ENCODE results near the gene MXD3.
A peak's percentile ranks its signal among the peaks of the same experiment; 100 is the strongest.

MXD3 gene

GRCh38 chr5:177302354-177303110, 9.2 kb downstream of the MXD3 start:
- no peak for DNase-seq

GRCh38 chr5:177301503-177302165, 10.1 kb downstream of the MXD3 start:
- DNase-seq: no peak

- no peak for DNase-seq
These were observed 10.7 kb downstream of the MXD3 start for GRCh38 chr5:177300951-177301350.

GRCh38 chr5:177300236-177300880, 11.3 kb downstream of the MXD3 start:
- DNase-seq: peak; percentile 31

GRCh38 chr5:177299697-177300096, 12.0 kb downstream of the MXD3 start:
- no peak for DNase-seq

GRCh38 chr5:177297922-177298321, 13.8 kb downstream of the MXD3 start:
- no peak for DNase-seq

GRCh38 chr5:177296581-177296980, 15.1 kb downstream of the MXD3 start:
- no peak for DNase-seq

- no peak for DNase-seq
These were observed 15.8 kb downstream of the MXD3 start for GRCh38 chr5:177295924-177296323.

- no peak for DNase-seq
These were observed 17.1 kb downstream of the MXD3 start for GRCh38 chr5:177294632-177295031.

- no peak for DNase-seq
These were observed 17.7 kb downstream of the MXD3 start for GRCh38 chr5:177293819-177294581.

GRCh38 chr5:177291735-177292134, 20.0 kb downstream of the MXD3 start:
- DNase-seq: no peak

- DNase-seq: no peak
These were observed 20.7 kb downstream of the MXD3 start for GRCh38 chr5:177290816-177291596.

GRCh38 chr5:177288191-177288590, 23.5 kb downstream of the MXD3 start:
- DNase-seq: no peak

- DNase-seq: no peak
These were observed 34.8 kb downstream of the MXD3 start for GRCh38 chr5:177276886-177277285.

GRCh38 chr5:177275883-177276282, 35.8 kb downstream of the MXD3 start:
- no peak for DNase-seq

GRCh38 chr5:177271113-177271512, 40.6 kb downstream of the MXD3 start:
- DNase-seq: no peak

- DNase-seq: no peak
These were observed 41.0 kb downstream of the MXD3 start for GRCh38 chr5:177270653-177271052.

GRCh38 chr5:177269976-177270375, 41.7 kb downstream of the MXD3 start:
- no peak for DNase-seq

GRCh38 chr5:177269232-177269895, 42.3 kb downstream of the MXD3 start:
- no peak for DNase-seq

- DNase-seq: no peak
These were observed 46.3 kb downstream of the MXD3 start for GRCh38 chr5:177265395-177265794.

GRCh38 chr5:177264178-177264577, 47.5 kb downstream of the MXD3 start:
- DNase-seq: no peak

GRCh38 chr5:177261510-177261909, 50.2 kb downstream of the MXD3 start:
- no peak for DNase-seq

Measured in activated gamma-delta T cell (primary cell).